AG04450 (cell line): Measurements from ENCODE around the gene PPP3CA. TPM values are rescaled to one million over a fixed set of nuclear protein-coding genes. Genes with fewer than 3 reads are reported as not detected.

Experiments used
- CTCF ChIA-PET: fragments of 300-600, 350-600 bp; formaldehyde crosslinking; extraction: SDS; loops from one replicate; lab custom pipeline; 2022; ENCODE audit warnings: antibody characterized with exemption, inconsistent platforms; lab: Charles Lee
- POLR2A ChIA-PET: fragments of 350-600 bp; formaldehyde crosslinking; extraction: SDS; loops from one replicate; lab custom pipeline; 2021; ENCODE audit warnings: antibody characterized with exemption, inconsistent platforms; lab: Yijun Ruan, JAX
- DNase-seq: peaks from one replicate; pipeline ENCODE4 v3.0.0-alpha.2; 2011; ENCODE audit warnings: low read depth, low spot score
- H3K27ac ChIP-seq: one replicate; pipeline ENCODE4 v1.5.1; 2012; ENCODE audit warnings: low read depth, low read length, control low read depth
- H3K27me3 ChIP-seq: one replicate; pipeline ENCODE4 v1.6.0; 2012; ENCODE audit warnings: low read length; ENCODE audit not compliant: control insufficient read depth, insufficient read depth
- H3K4me3 ChIP-seq: 2 replicates; pipeline ENCODE4 v1.5.1; 2011; ENCODE audit warnings: mild to moderate bottlenecking, low read depth, low read length, control low read depth
- H3K9me3 ChIP-seq: 2 replicates; pipeline ENCODE4 v1.5.1; 2012; ENCODE audit warnings: low read length; ENCODE audit not compliant: control insufficient read depth, insufficient read depth
- polyA plus RNA-seq: library from polyadenylated mRNA; depleted of rRNA; stranded (reverse); fragments of >200 nt; gene quantifications from 2 replicates; pipeline ENCODE4 v1.2.3, GENCODE V29; 2011
- TF ChIP-seq, protein P1 (sequence below): IDR thresholded peaks from 2 replicates; pipeline ENCODE4 v1.5.1; 2011; ENCODE audit warnings: low read depth, low read length, control low read depth, inconsistent platforms

PPP3CA gene
- polyA plus RNA-seq, 1 experiment = 38.7 TPM

GRCh38 chr4:101299021-101299420 is 48.3 kb downstream of the PPP3CA start:
- no peaks in the 10 kb centered on the region for H3K27me3 ChIP-seq
- no peak overlapping the region for H3K27ac ChIP-seq
- DNase-seq = no peak
- POLR2A ChIA-PET = no interaction called here
- TF ChIP-seq, protein P1, sequence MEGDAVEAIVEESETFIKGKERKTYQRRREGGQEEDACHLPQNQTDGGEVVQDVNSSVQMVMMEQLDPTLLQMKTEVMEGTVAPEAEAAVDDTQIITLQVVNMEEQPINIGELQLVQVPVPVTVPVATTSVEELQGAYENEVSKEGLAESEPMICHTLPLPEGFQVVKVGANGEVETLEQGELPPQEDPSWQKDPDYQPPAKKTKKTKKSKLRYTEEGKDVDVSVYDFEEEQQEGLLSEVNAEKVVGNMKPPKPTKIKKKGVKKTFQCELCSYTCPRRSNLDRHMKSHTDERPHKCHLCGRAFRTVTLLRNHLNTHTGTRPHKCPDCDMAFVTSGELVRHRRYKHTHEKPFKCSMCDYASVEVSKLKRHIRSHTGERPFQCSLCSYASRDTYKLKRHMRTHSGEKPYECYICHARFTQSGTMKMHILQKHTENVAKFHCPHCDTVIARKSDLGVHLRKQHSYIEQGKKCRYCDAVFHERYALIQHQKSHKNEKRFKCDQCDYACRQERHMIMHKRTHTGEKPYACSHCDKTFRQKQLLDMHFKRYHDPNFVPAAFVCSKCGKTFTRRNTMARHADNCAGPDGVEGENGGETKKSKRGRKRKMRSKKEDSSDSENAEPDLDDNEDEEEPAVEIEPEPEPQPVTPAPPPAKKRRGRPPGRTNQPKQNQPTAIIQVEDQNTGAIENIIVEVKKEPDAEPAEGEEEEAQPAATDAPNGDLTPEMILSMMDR = no peak
- no peak overlapping the region for H3K4me3 ChIP-seq
- no peaks in the 10 kb centered on the region for H3K9me3 ChIP-seq
- CTCF ChIA-PET = interaction anchor here (0.7 kb wide), 1 partner anchor 123 kb away, joined by 4 read pairs; no protein-coding TSS in a partner anchor

- no peak for DNase-seq
- Histone ChIP-seq H3K9me3 (no peaks in the 10 kb centered on the region), H3K27ac (no peak overlapping the region), H3K4me3 (no peak overlapping the region), H3K27me3 (no peaks in the 10 kb centered on the region)
- POLR2A ChIA-PET = no interaction called here
- CTCF ChIA-PET = no interaction called here
- TF ChIP-seq, protein P1 = no peak
Measured at GRCh38 chr4:101295691-101296090, 51.6 kb downstream of the PPP3CA start.

GRCh38 chr4:101294597-101294996 is 52.7 kb downstream of the PPP3CA start:
- TF ChIP-seq, protein P1 = no peak
- Histone ChIP-seq H3K27me3 (no peaks in the 10 kb centered on the region), H3K9me3 (no peaks in the 10 kb centered on the region), H3K27ac (no peak overlapping the region), H3K4me3 (no peak overlapping the region)
- ChIA-PET CTCF (no interaction called here), POLR2A (no interaction called here)
- no peak for DNase-seq

GRCh38 chr4:101292901-101293300 is 54.4 kb downstream of the PPP3CA start:
- TF ChIP-seq, protein P1 = no peak
- POLR2A ChIA-PET = interaction anchor here (0.9 kb wide), 1 partner anchor 54 kb away, joined by 3 read pairs; no protein-coding TSS in a partner anchor
- CTCF ChIA-PET = no interaction called here
- Histone ChIP-seq H3K4me3 (no peak overlapping the region), H3K27me3 (no peaks in the 10 kb centered on the region), H3K9me3 (no peaks in the 10 kb centered on the region), H3K27ac (no peak overlapping the region)
- no peak for DNase-seq

- Histone ChIP-seq H3K27ac (no peak overlapping the region), H3K27me3 (no peaks in the 10 kb centered on the region), H3K4me3 (no peak overlapping the region), H3K9me3 (no peaks in the 10 kb centered on the region)
- ChIA-PET CTCF (no interaction called here), POLR2A (interaction anchor here (0.9 kb wide), 1 partner anchor 54 kb away, joined by 3 read pairs; no protein-coding TSS in a partner anchor)
- no peak for DNase-seq
- TF ChIP-seq, protein P1 = no peak
Measured at GRCh38 chr4:101292214-101292613, 55.1 kb downstream of the PPP3CA start.
